SU-DHL-6 (cell line): ENCODE measurements around the gene SRCAP.

Experiments
- H2AFZ ChIP-seq: fragments of 200-600 bp; sonication (generic); 2 replicates; pipeline ENCODE4 v1.6.1; 2014; ENCODE audit warnings: low read depth, mild to moderate bottlenecking, moderate library complexity, mixed read lengths, antibody characterized with exemption, low read length; ENCODE audit not compliant: severe bottlenecking
- H3F3A ChIP-seq: fragments of 200-600 bp; shearing (Covaris generic); 2 replicates; pipeline ENCODE4 v1.6.0; 2016; ENCODE audit warnings: antibody characterized with exemption, mild to moderate bottlenecking; ENCODE audit not compliant: insufficient read depth
- H3K27ac ChIP-seq: fragments of 200-600 bp; sonication (generic); 2 replicates; pipeline ENCODE4 v1.5.1; 2016; ENCODE audit warnings: low read depth, mild to moderate bottlenecking, low read length, moderate library complexity, mixed read lengths
- H3K27me3 ChIP-seq: fragments of 200-600 bp; sonication (generic), shearing (Covaris generic); 2 replicates; pipeline ENCODE4 v1.6.0; 2014; ENCODE audit warnings: mild to moderate bottlenecking, low read length
- H3K36me3 ChIP-seq: fragments of 200-600 bp; sonication (generic); 2 replicates; pipeline ENCODE4 v1.6.1; 2014; ENCODE audit warnings: mild to moderate bottlenecking, low read length, mixed read lengths
- H3K4me2 ChIP-seq: fragments of 300-600, 200-600 bp; shearing (Covaris generic), sonication (generic); 2 replicates; pipeline ENCODE4 v1.6.0; 2014; ENCODE audit warnings: low read length, low read depth, mild to moderate bottlenecking; ENCODE audit not compliant: poor library complexity, severe bottlenecking
- H3K4me3 ChIP-seq: fragments of 200-600 bp; sonication (generic); 2 replicates; pipeline ENCODE4 v1.5.1; 2014; ENCODE audit warnings: antibody characterized with exemption, low read length, mild to moderate bottlenecking, mixed read lengths; ENCODE audit not compliant: insufficient read depth, poor library complexity, severe bottlenecking
- H3K79me2 ChIP-seq: fragments of 200-600 bp; sonication (generic); 2 replicates; pipeline ENCODE4 v1.6.1; 2014; ENCODE audit warnings: mild to moderate bottlenecking, low read length, moderate library complexity; ENCODE audit not compliant: insufficient read depth
- H3K9ac ChIP-seq: fragments of 200-600 bp; sonication (generic); 2 replicates; pipeline ENCODE4 v1.7.0; 2014; ENCODE audit warnings: mild to moderate bottlenecking, low read length
- H3K9me2 ChIP-seq: fragments of 200-600 bp; sonication (generic); replicated peaks from 2 replicates; pipeline ENCODE4 v1.6.1; 2014; ENCODE audit warnings: low read length; ENCODE audit not compliant: insufficient read depth
- H3K9me3 ChIP-seq: fragments of 200-600 bp; sonication (generic); 2 replicates; pipeline ENCODE4 v1.6.1; 2014; ENCODE audit warnings: low read length, mixed read lengths; ENCODE audit not compliant: insufficient read depth
- H4K20me1 ChIP-seq: fragments of 200-600 bp; sonication (generic); 2 replicates; pipeline ENCODE4 v1.6.1; 2014; ENCODE audit warnings: low read depth, mild to moderate bottlenecking, antibody characterized with exemption, low read length, moderate library complexity, mixed read lengths
- EZH2phosphoT487 ChIP-seq: fragments of 200-600 bp; sonication (generic), shearing (Covaris generic); conservative IDR thresholded peaks from 2 replicates; pipeline ENCODE4 v1.6.1; 2018; ENCODE audit warnings: mild to moderate bottlenecking, antibody characterized with exemption, low read length, moderate library complexity, mixed read lengths
- TF ChIP-seq, protein P1 (sequence below): fragments of 200-600 bp; sonication (generic); IDR thresholded peaks from one replicate; pipeline ENCODE4 v1.5.1; 2017; ENCODE audit warnings: antibody characterized with exemption, mild to moderate bottlenecking, low read length, moderate library complexity; ENCODE audit not compliant: insufficient read depth, poor library complexity, severe bottlenecking

The SRCAP gene

GRCh38 chr16:30750876-30751465 is 52.0 kb downstream of the SRCAP start:
- Histone ChIP-seq H3K9ac (no peak overlapping the region), H3K79me2 (peaks cover 20% of the 10 kb centered on the region), H3K9me2 (no peaks in the 10 kb centered on the region), H2AFZ (no peak overlapping the region), H3K4me2 (no peak overlapping the region), H3K27me3 (no peaks in the 10 kb centered on the region), H4K20me1 (no peaks in the 10 kb centered on the region), H3K4me3 (no peak overlapping the region), H3K27ac (no peak overlapping the region), H3K36me3 (peaks cover 4% of the 10 kb centered on the region; the same call in 1 of the 2 replicates), H3K9me3 (no peaks in the 10 kb centered on the region), H3F3A (peaks cover 18% of the 10 kb centered on the region)
- TF ChIP-seq EZH2phosphoT487, result no peak

DNA sequence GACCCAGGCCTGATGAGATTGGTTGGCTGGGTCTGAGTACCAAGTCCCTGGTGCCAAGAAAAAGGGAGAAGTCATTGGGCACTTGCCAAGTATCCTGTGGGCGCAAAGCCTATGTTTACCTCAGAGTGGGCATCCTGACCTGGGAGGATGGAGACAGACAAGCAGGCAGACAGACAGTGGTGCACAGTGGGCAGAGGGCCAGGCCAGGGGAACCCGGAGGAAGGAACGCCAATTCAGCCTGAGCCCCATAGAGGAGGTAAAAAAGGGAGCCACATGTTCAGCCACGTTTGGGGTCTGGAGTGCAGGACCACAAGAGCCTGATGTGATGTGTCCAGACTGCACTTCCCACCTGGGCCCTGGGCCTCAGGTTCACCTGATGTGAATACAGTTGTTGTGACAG is 54.6 kb downstream of the SRCAP start:
- no peak for TF ChIP-seq EZH2phosphoT487
- TF ChIP-seq, protein P1, sequence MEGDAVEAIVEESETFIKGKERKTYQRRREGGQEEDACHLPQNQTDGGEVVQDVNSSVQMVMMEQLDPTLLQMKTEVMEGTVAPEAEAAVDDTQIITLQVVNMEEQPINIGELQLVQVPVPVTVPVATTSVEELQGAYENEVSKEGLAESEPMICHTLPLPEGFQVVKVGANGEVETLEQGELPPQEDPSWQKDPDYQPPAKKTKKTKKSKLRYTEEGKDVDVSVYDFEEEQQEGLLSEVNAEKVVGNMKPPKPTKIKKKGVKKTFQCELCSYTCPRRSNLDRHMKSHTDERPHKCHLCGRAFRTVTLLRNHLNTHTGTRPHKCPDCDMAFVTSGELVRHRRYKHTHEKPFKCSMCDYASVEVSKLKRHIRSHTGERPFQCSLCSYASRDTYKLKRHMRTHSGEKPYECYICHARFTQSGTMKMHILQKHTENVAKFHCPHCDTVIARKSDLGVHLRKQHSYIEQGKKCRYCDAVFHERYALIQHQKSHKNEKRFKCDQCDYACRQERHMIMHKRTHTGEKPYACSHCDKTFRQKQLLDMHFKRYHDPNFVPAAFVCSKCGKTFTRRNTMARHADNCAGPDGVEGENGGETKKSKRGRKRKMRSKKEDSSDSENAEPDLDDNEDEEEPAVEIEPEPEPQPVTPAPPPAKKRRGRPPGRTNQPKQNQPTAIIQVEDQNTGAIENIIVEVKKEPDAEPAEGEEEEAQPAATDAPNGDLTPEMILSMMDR, result no peak
- H3K9me3 ChIP-seq, result no peaks in the 10 kb centered on the region
- H3K27me3 ChIP-seq, result no peaks in the 10 kb centered on the region
- no peak overlapping the region for H2AFZ ChIP-seq
- no peak overlapping the region for H3K4me2 ChIP-seq
- peaks cover 4% of the 10 kb centered on the region; the same call in 1 of the 2 replicates for H3F3A ChIP-seq
- peaks cover 19% of the 10 kb centered on the region for H3K79me2 ChIP-seq
- peaks cover 4% of the 10 kb centered on the region; the same call in 1 of the 2 replicates for H3K36me3 ChIP-seq
- no peak overlapping the region for H3K27ac ChIP-seq
- H3K4me3 ChIP-seq, result no peak overlapping the region
- H3K9ac ChIP-seq, result no peak overlapping the region
- no peaks in the 10 kb centered on the region for H3K9me2 ChIP-seq
- no peaks in the 10 kb centered on the region for H4K20me1 ChIP-seq

- no peaks in the 10 kb centered on the region for H3K9me3 ChIP-seq
- no peaks in the 10 kb centered on the region for H3K27me3 ChIP-seq
- no peaks in the 10 kb centered on the region for H4K20me1 ChIP-seq
- H3K4me3 ChIP-seq, result no peak overlapping the region
- peaks cover 4% of the 10 kb centered on the region; the same call in 1 of the 2 replicates for H3K36me3 ChIP-seq
- no peak for TF ChIP-seq EZH2phosphoT487
- TF ChIP-seq, protein P1, result no peak
- H2AFZ ChIP-seq, result no peak overlapping the region
- H3K4me2 ChIP-seq, result no peak overlapping the region
- no peak overlapping the region for H3K9ac ChIP-seq
- H3F3A ChIP-seq, result peaks cover 15% of the 10 kb centered on the region; the same call in 1 of the 2 replicates
- H3K9me2 ChIP-seq, result no peaks in the 10 kb centered on the region
- H3K79me2 ChIP-seq, result no peaks in the 10 kb centered on the region
- no peak overlapping the region for H3K27ac ChIP-seq
Measured at GRCh38 chr16:30755955-30756780, 57.2 kb downstream of the SRCAP start.

DNA sequence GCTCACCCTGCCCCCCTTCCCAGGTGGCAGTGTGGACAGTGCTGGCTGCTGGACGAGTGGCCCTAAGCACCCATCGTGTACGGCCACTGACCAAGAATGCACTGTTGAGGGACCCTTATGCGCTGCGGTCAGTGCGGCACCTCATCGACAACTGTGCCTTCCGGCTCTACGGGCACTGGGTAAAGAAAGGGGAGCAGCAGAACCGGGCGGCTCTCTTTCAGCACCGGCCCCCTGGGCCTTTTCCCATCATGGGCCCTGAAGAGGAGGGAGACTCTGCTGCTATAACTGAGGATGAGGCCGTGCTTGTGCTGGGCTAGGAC is 57.8 kb downstream of the SRCAP start:
- Histone ChIP-seq H2AFZ (no peak overlapping the region), H3K27me3 (no peaks in the 10 kb centered on the region), H3K4me2 (no peak overlapping the region), H3K9me3 (no peaks in the 10 kb centered on the region), H4K20me1 (no peaks in the 10 kb centered on the region), H3K9ac (no peak overlapping the region), H3K36me3 (peaks cover 4% of the 10 kb centered on the region; the same call in 1 of the 2 replicates), H3K27ac (no peak overlapping the region), H3F3A (peaks cover 15% of the 10 kb centered on the region; the same call in 1 of the 2 replicates), H3K4me3 (no peak overlapping the region), H3K79me2 (no peaks in the 10 kb centered on the region), H3K9me2 (no peaks in the 10 kb centered on the region)
- TF ChIP-seq, protein P1, result no peak
- TF ChIP-seq EZH2phosphoT487, result no peak
